Neutrophil (primary cell): ENCODE measurements around the gene RSBN1L.

ENCODE experiments used
- H3K27ac ChIP-seq: fragments of 200-600 bp; sonication (generic); 2 replicates; pipeline ENCODE4 v1.5.1; 2016; ENCODE audit warnings: mild to moderate bottlenecking, moderate library complexity
- H3K27me3 ChIP-seq: fragments of 200-600 bp; sonication (generic); 2 replicates; pipeline ENCODE4 v1.6.0; 2016; ENCODE audit warnings: mild to moderate bottlenecking
- H3K36me3 ChIP-seq: fragments of 200-600 bp; sonication (generic); 2 replicates; pipeline ENCODE4 v1.5.1; 2017
- H3K4me1 ChIP-seq, 2 experiments: fragments of 200-600 bp in 1 of 2; sonication (generic) in 1 of 2; 1 replicate in 1 of 2; 2 replicates in 1 of 2; pipeline versions ENCODE4 v1.5.1 to v1.6.1; 2013 to 2016; ENCODE audit warnings: low read depth in 1 of 2, low read length in 1 of 2, mild to moderate bottlenecking in 1 of 2, moderate library complexity in 1 of 2; ENCODE audit not compliant: control insufficient read depth in 1 of 2, insufficient read depth in 1 of 2
- H3K4me3 ChIP-seq, 2 experiments: fragments of 200-600 bp in 1 of 2; sonication (generic) in 1 of 2; 1 replicate in 1 of 2; 2 replicates in 1 of 2; pipeline ENCODE4 v1.5.1; 2013 to 2016; ENCODE audit warnings: low read depth in 1 of 2, low read length in 1 of 2, mild to moderate bottlenecking in 1 of 2, moderate library complexity in 1 of 2
- H3K9me3 ChIP-seq: fragments of 200-600 bp; sonication (generic); 2 replicates; pipeline ENCODE4 v1.5.1; 2016
- CTCF ChIP-seq: fragments of 200-600 bp; sonication (generic); IDR thresholded peaks from 2 replicates; pipeline ENCODE4 v1.5.1; 2016; ENCODE audit warnings: antibody characterized with exemption

The RSBN1L gene

GRCh38 chr7:77800158-77800557 lies 103.9 kb downstream of the RSBN1L start:
- Histone ChIP-seq H3K36me3 (no peaks in the 10 kb centered on the region), H3K27me3 (no peaks in the 10 kb centered on the region), H3K27ac (no peak overlapping the region), H3K9me3 (no peaks in the 10 kb centered on the region), H3K4me3 (no peak overlapping the region), H3K4me1 (peaks cover 24 to 29% of the 10 kb centered on the region in 2 experiments)
- TF ChIP-seq CTCF = no peak

GRCh38 chr7:77800730-77801129 lies 104.5 kb downstream of the RSBN1L start:
- H3K36me3 ChIP-seq = no peaks in the 10 kb centered on the region
- peaks cover 3% of the 10 kb centered on the region for H3K9me3 ChIP-seq
- H3K4me1 ChIP-seq = peaks cover 23 to 29% of the 10 kb centered on the region in 2 experiments
- no peaks in the 10 kb centered on the region for H3K27me3 ChIP-seq
- no peak for TF ChIP-seq CTCF
- no peak overlapping the region for H3K27ac ChIP-seq
- no peak overlapping the region for H3K4me3 ChIP-seq

GRCh38 chr7:77802557-77803405 lies 106.5 kb downstream of the RSBN1L start:
- Histone ChIP-seq H3K4me3 (no peak overlapping the region), H3K4me1 (peaks cover 5 to 13% of the 10 kb centered on the region in 2 experiments), H3K27me3 (no peaks in the 10 kb centered on the region), H3K27ac (no peak overlapping the region), H3K36me3 (no peaks in the 10 kb centered on the region), H3K9me3 (peaks cover 9% of the 10 kb centered on the region)
- TF ChIP-seq CTCF = no peak

GRCh38 chr7:77806425-77806824 lies 110.2 kb downstream of the RSBN1L start:
- H3K36me3 ChIP-seq = no peaks in the 10 kb centered on the region
- H3K9me3 ChIP-seq = peaks cover 9% of the 10 kb centered on the region
- no peak overlapping the region for H3K4me3 ChIP-seq
- no peak overlapping the region for H3K27ac ChIP-seq
- no peaks in the 10 kb centered on the region for H3K27me3 ChIP-seq
- TF ChIP-seq CTCF = no peak
- no peaks in the 10 kb centered on the region for H3K4me1 ChIP-seq

- no peak overlapping the region for H3K27ac ChIP-seq
- TF ChIP-seq CTCF = no peak
- H3K9me3 ChIP-seq = peaks cover 9% of the 10 kb centered on the region
- H3K36me3 ChIP-seq = no peaks in the 10 kb centered on the region
- no peak overlapping the region for H3K4me3 ChIP-seq
- H3K4me1 ChIP-seq = no peaks in the 10 kb centered on the region
- no peaks in the 10 kb centered on the region for H3K27me3 ChIP-seq
Observed at GRCh38 chr7:77808517-77808916, 112.3 kb downstream of the RSBN1L start.
